ENCODE results near the gene MX2. TPM values are rescaled to one million over a fixed set of nuclear protein-coding genes. Genes with fewer than 3 reads are reported as not detected.

MX2 gene
- total RNA-seq (2022; extraction: Qiagen RNA extraction): 0.06 to 0.16 TPM (median 0.08 TPM) in 4 of 5 replicates, not detected in the other

GRCh38 chr21:41361786-41362604 lies at the start of gene MX2:
Gene MX2, plus strand, starts transcription at chr21:41362027. Its CDS starts 14,880 bp downstream, at chr21:41376907.

GRCh38 chr21:41316200-41317062 lies 45.4 kb upstream of the MX2 start, which contains the start of gene FAM3B:
Gene FAM3B, plus strand, starts transcription at chr21:41316801. Its CDS starts 79 bp downstream, at chr21:41316880.

GRCh38 chr21:41425954-41426675 lies 64.3 kb downstream of the MX2 start, which contains the start of gene MX1:
Gene MX1, plus strand, starts transcription at chr21:41426239. Its CDS starts 5,832 bp downstream, at chr21:41432071.

Other genes with a start within 250 kb of the MX2 start
- gene BACE2, start 193.9 kb upstream of the MX2 start, total RNA-seq (2022; extraction: Qiagen RNA extraction): 20.9 to 22.8 TPM (median 21.5 TPM) in 5 replicates
- not detected in 5 replicates for gene FAM3B, start 45.2 kb upstream of the MX2 start, total RNA-seq (2022; extraction: Qiagen RNA extraction)
- gene MX1, start 64.2 kb downstream of the MX2 start, total RNA-seq (2022; extraction: Qiagen RNA extraction): 1.8 to 2.3 TPM (median 1.8 TPM) in 5 replicates
- 0.09 to 0.16 TPM (median 0.14 TPM) in 3 of 5 replicates, not detected in the others for gene TMPRSS2, start 146.1 kb downstream of the MX2 start, total RNA-seq (2022; extraction: Qiagen RNA extraction)

Measured in A549 treated with CORT108297 at 1 μM for 4 hours (cell line).